ENCODE measurements around the gene FBH1. TPM values are rescaled to one million over a fixed set of nuclear protein-coding genes. Genes with fewer than 3 reads are reported as not detected.
"Not testable (repeated sequence)": the region's sequence is repeated elsewhere in the genome, so short reads cannot be mapped to it uniquely, and the experiment has no call there.

FBH1 gene
- total RNA-seq, 1 donor: 93.7 TPM

- H3K27me3 ChIP-seq (ENCODE audit: insufficient read depth, low read length): no peaks in the 10 kb centered on the region
- TF ChIP-seq CTCF (IDR thresholded peaks at IDR 0.05; ENCODE audit: extremely low read depth, low read depth, low read length): no peak
- no peak overlapping the region for H2AFZ ChIP-seq (ENCODE audit: low read length)
- H3K79me2 ChIP-seq (ENCODE audit: insufficient read depth, low read length): no peaks in the 10 kb centered on the region
- peaks cover 7% of the 10 kb centered on the region for H3K4me1 ChIP-seq (ENCODE audit: insufficient read depth, low read length)
- no peak for DNase-seq (ENCODE audit: insufficient read length, low spot score, missing footprints)
- H3K27ac ChIP-seq (ENCODE audit: low read depth, low read length): peak overlapping the region; percentile 80
- no peak overlapping the region for H3K4me2 ChIP-seq (ENCODE audit: insufficient read depth, low read length)
- H3K9me3 ChIP-seq (ENCODE audit: low read depth, low read length): no peaks in the 10 kb centered on the region
- no peaks in the 10 kb centered on the region for H3K36me3 ChIP-seq (ENCODE audit: insufficient read depth, low read length)
- no peaks in the 10 kb centered on the region for H4K20me1 ChIP-seq (ENCODE audit: insufficient read depth, low read length)
- H3K4me3 ChIP-seq (ENCODE audit: insufficient read depth, low read length): no peak overlapping the region
These were observed 27.6 kb upstream of the FBH1 start for GRCh38 chr10:5862360-5862961.

GRCh38 chr10:5862981-5863685, 26.9 kb upstream of the FBH1 start:
- not testable (repeated sequence) for H3K27me3 ChIP-seq (ENCODE audit: insufficient read depth, low read length); H3K9me3 ChIP-seq (ENCODE audit: low read depth, low read length); DNase-seq (ENCODE audit: insufficient read length, low spot score, missing footprints); H3K4me3 ChIP-seq (ENCODE audit: insufficient read depth, low read length); H3K36me3 ChIP-seq (ENCODE audit: insufficient read depth, low read length); H4K20me1 ChIP-seq (ENCODE audit: insufficient read depth, low read length); H2AFZ ChIP-seq (ENCODE audit: low read length); H3K79me2 ChIP-seq (ENCODE audit: insufficient read depth, low read length); H3K4me1 ChIP-seq (ENCODE audit: insufficient read depth, low read length); H3K27ac ChIP-seq (ENCODE audit: low read depth, low read length); H3K4me2 ChIP-seq (ENCODE audit: insufficient read depth, low read length)

GRCh38 chr10:5866451-5867081, 23.5 kb upstream of the FBH1 start:
- not testable (repeated sequence) for H3K4me3 ChIP-seq (ENCODE audit: insufficient read depth, low read length); H3K79me2 ChIP-seq (ENCODE audit: insufficient read depth, low read length); H3K27ac ChIP-seq (ENCODE audit: low read depth, low read length); H3K36me3 ChIP-seq (ENCODE audit: insufficient read depth, low read length); H3K4me2 ChIP-seq (ENCODE audit: insufficient read depth, low read length); H2AFZ ChIP-seq (ENCODE audit: low read length); H3K27me3 ChIP-seq (ENCODE audit: insufficient read depth, low read length); DNase-seq (ENCODE audit: insufficient read length, low spot score, missing footprints); H3K4me1 ChIP-seq (ENCODE audit: insufficient read depth, low read length); H4K20me1 ChIP-seq (ENCODE audit: insufficient read depth, low read length); H3K9me3 ChIP-seq (ENCODE audit: low read depth, low read length)

GRCh38 chr10:5867091-5867615, 22.9 kb upstream of the FBH1 start:
- H3K4me3 ChIP-seq (ENCODE audit: insufficient read depth, low read length); H3K9me3 ChIP-seq (ENCODE audit: low read depth, low read length); H3K4me2 ChIP-seq (ENCODE audit: insufficient read depth, low read length); H3K27ac ChIP-seq (ENCODE audit: low read depth, low read length); H2AFZ ChIP-seq (ENCODE audit: low read length); H3K4me1 ChIP-seq (ENCODE audit: insufficient read depth, low read length); DNase-seq (ENCODE audit: insufficient read length, low spot score, missing footprints); H3K36me3 ChIP-seq (ENCODE audit: insufficient read depth, low read length); H4K20me1 ChIP-seq (ENCODE audit: insufficient read depth, low read length); H3K27me3 ChIP-seq (ENCODE audit: insufficient read depth, low read length); H3K79me2 ChIP-seq (ENCODE audit: insufficient read depth, low read length): not testable (repeated sequence)

- DNase-seq (ENCODE audit: insufficient read length, low spot score, missing footprints); H3K4me2 ChIP-seq (ENCODE audit: insufficient read depth, low read length); H3K27me3 ChIP-seq (ENCODE audit: insufficient read depth, low read length); H4K20me1 ChIP-seq (ENCODE audit: insufficient read depth, low read length); H3K4me1 ChIP-seq (ENCODE audit: insufficient read depth, low read length); H3K36me3 ChIP-seq (ENCODE audit: insufficient read depth, low read length); H3K9me3 ChIP-seq (ENCODE audit: low read depth, low read length); H3K79me2 ChIP-seq (ENCODE audit: insufficient read depth, low read length); H3K4me3 ChIP-seq (ENCODE audit: insufficient read depth, low read length); H3K27ac ChIP-seq (ENCODE audit: low read depth, low read length); H2AFZ ChIP-seq (ENCODE audit: low read length): not testable (repeated sequence)
These were observed 21.7 kb upstream of the FBH1 start for GRCh38 chr10:5868383-5868782.

Data from osteoblast (primary cell).